HG02610 (cell line): Measurements from ENCODE around the gene EFCAB14.
"Not testable (repeated sequence)": the region's sequence is repeated elsewhere in the genome, so short reads cannot be mapped to it uniquely, and the experiment has no call there.

ENCODE experiments used
- ATAC-seq: cut with Tn5 transposase; IDR thresholded peaks from one replicate; pipeline ENCODE4 v1.9.1; 2021; ENCODE audit warnings: mild to moderate bottlenecking, moderate library complexity; ENCODE audit not compliant: unreplicated experiment

The EFCAB14 gene

GRCh38 chr1:46718727-46719622 lies at the start of gene EFCAB14:
TSS of gene EFCAB14 (minus strand) at chr1:46719114. CDS start at chr1:46718087, 1,027 bp downstream.
- peak; percentile 99 for ATAC-seq

GRCh38 chr1:46768445-46768844 lies 49.5 kb upstream of the EFCAB14 start:
- ATAC-seq, result no peak

- ATAC-seq, result no peak
Measured at GRCh38 chr1:46767649-46768282, 48.9 kb upstream of the EFCAB14 start.

- ATAC-seq, result no peak
Measured at GRCh38 chr1:46764402-46764801, 45.5 kb upstream of the EFCAB14 start.

- ATAC-seq, result no peak
Measured at GRCh38 chr1:46761740-46762139, 42.8 kb upstream of the EFCAB14 start.

- ATAC-seq, result no peak
Measured at GRCh38 chr1:46760558-46761166, 41.7 kb upstream of the EFCAB14 start.

- ATAC-seq, result no peak
Measured at GRCh38 chr1:46757956-46758528, 39.1 kb upstream of the EFCAB14 start.

- no peak for ATAC-seq
Measured at GRCh38 chr1:46757247-46757955, 38.5 kb upstream of the EFCAB14 start.

GRCh38 chr1:46755121-46755520 lies 36.2 kb upstream of the EFCAB14 start:
- no peak for ATAC-seq

- not testable (repeated sequence) for ATAC-seq
Measured at GRCh38 chr1:46754707-46755106, 35.8 kb upstream of the EFCAB14 start.

- ATAC-seq, result no peak
Measured at GRCh38 chr1:46753985-46754384, 35.1 kb upstream of the EFCAB14 start.

GRCh38 chr1:46749921-46750404 lies 31.0 kb upstream of the EFCAB14 start:
- ATAC-seq, result no peak

GRCh38 chr1:46749404-46749803 lies 30.5 kb upstream of the EFCAB14 start:
- no peak for ATAC-seq

- no peak for ATAC-seq
Measured at GRCh38 chr1:46747683-46748288, 28.9 kb upstream of the EFCAB14 start.

- ATAC-seq, result no peak
Measured at GRCh38 chr1:46742069-46742468, 23.2 kb upstream of the EFCAB14 start.

- no peak for ATAC-seq
Measured at GRCh38 chr1:46735708-46736324, 16.9 kb upstream of the EFCAB14 start.

- ATAC-seq, result not testable (repeated sequence)
Measured at GRCh38 chr1:46728327-46728873, 9.5 kb upstream of the EFCAB14 start.

GRCh38 chr1:46725736-46726108 lies 6.8 kb upstream of the EFCAB14 start:
- no peak for ATAC-seq

- ATAC-seq, result peak; percentile 87
Measured at GRCh38 chr1:46724991-46725735, 6.2 kb upstream of the EFCAB14 start.
